Panc1 (cell line): ENCODE measurements around the gene DHODH. TPM values are rescaled to one million over a fixed set of nuclear protein-coding genes. Genes with fewer than 3 reads are reported as not detected.
"Not testable (repeated sequence)": the region's sequence is repeated elsewhere in the genome, so short reads cannot be mapped to it uniquely, and the experiment has no call there.

Experiments used
- ATAC-seq: fragments of 200-7000 bp; cut with Tn5 transposase; 2 replicates; pipeline ENCODE4 v1.9.1; 2020; ENCODE audit warnings: mild to moderate bottlenecking, moderate library complexity
- BruUV-seq: library from RNA; stranded (reverse); fragments of 400-500 nt; replicated peaks from 2 replicates; lab custom pipeline; 2021; lab: Mats Ljungman, UMichigan
- CTCF ChIA-PET: fragments of 300-600 bp; sonication (Branson Sonifier 250); formaldehyde crosslinking; loops from one replicate; lab custom pipeline; 2022; ENCODE audit warnings: antibody characterized with exemption; lab: Charles Lee
- POLR2A ChIA-PET: fragments of 300-600 bp; sonication (Branson Sonifier 250); formaldehyde crosslinking; loops from one replicate; lab custom pipeline; 2022; ENCODE audit warnings: antibody characterized with exemption; lab: Charles Lee
- DNase-seq: peaks from one replicate; pipeline ENCODE4 v3.0.0-alpha.2; 2010; ENCODE audit warnings: low read depth, low spot score
- H3K27ac ChIP-seq: 2 replicates; pipeline ENCODE4 v1.5.1; 2011; ENCODE audit warnings: mild to moderate bottlenecking, low read length, inconsistent platforms
- H3K27me3 ChIP-seq: fragments of 200-500 bp; sonication (Bioruptor generic); 2 replicates; pipeline ENCODE4 v1.6.0; 2014; ENCODE audit warnings: low read length, inconsistent platforms; ENCODE audit not compliant: control insufficient read depth, insufficient read depth
- H3K36me3 ChIP-seq: fragments of 200-500 bp; sonication (Bioruptor generic); 2 replicates; pipeline ENCODE4 v1.5.1; 2014; ENCODE audit warnings: inconsistent platforms, mild to moderate bottlenecking, low read length, moderate library complexity; ENCODE audit not compliant: control insufficient read depth, insufficient read depth
- H3K4me1 ChIP-seq: 2 replicates; pipeline ENCODE4 v1.5.1; 2011; ENCODE audit warnings: inconsistent platforms, mild to moderate bottlenecking, low read length, moderate library complexity; ENCODE audit not compliant: control insufficient read depth, insufficient read depth
- H3K4me3 ChIP-seq, 2 experiments: 2 replicates each; pipeline ENCODE4 v1.5.1; 2011 to 2012; ENCODE audit warnings: low read depth in 2 of 2, low read length in 2 of 2, mild to moderate bottlenecking in 2 of 2, inconsistent platforms in 1 of 2, moderate library complexity in 1 of 2
- H3K9me3 ChIP-seq: fragments of 200-500 bp; sonication (Bioruptor generic); 2 replicates; pipeline ENCODE4 v1.5.1; 2014; ENCODE audit warnings: low read depth, mild to moderate bottlenecking, inconsistent platforms, low read length, moderate library complexity; ENCODE audit not compliant: control insufficient read depth, insufficient read depth
- CTCF ChIP-seq: fragments of 450-650 bp; IDR thresholded peaks from 2 replicates; pipeline ENCODE4 v1.5.1; 2017; ENCODE audit warnings: mild to moderate bottlenecking
- POLR2AphosphoS5 ChIP-seq: IDR thresholded peaks from 2 replicates; pipeline ENCODE4 v1.6.1; 2012; ENCODE audit warnings: mild to moderate bottlenecking, low read depth, low read length, moderate library complexity
- SIN3A ChIP-seq: IDR thresholded peaks from 2 replicates; pipeline ENCODE4 v1.6.1; 2012; ENCODE audit warnings: low read depth, mild to moderate bottlenecking, low read length, moderate library complexity, borderline replicate concordance; ENCODE audit not compliant: insufficient read depth
- TCF7L2 ChIP-seq: IDR thresholded peaks from 2 replicates; pipeline ENCODE4 v1.6.1; 2011; ENCODE audit warnings: mild to moderate bottlenecking, low read depth, low read length, inconsistent platforms
- in situ Hi-C: cut with HindIII; loops from 2 replicates; pipeline ENCODE4 v1.10.0; 2016; ENCODE audit warnings: low sequenced_read_pairs, low pct_unique_long_range_greater_than_20kb
- intact Hi-C: fragments of 100-400 bp; cut with micrococcal nuclease; formaldehyde crosslinking; loops from one replicate; pipeline ENCODE4 v1.10.0; 2022; ENCODE audit not compliant: unreplicated experiment
- total RNA-seq: library from RNA; stranded (reverse); gene quantifications from one replicate; pipeline ENCODE4 v1.2.1, GENCODE V29; 2021; ENCODE audit not compliant: unreplicated experiment
- TF ChIP-seq, protein P1 (sequence below), 2 experiments: IDR thresholded peaks; 2 replicates each; pipeline ENCODE4 v1.6.1; 2011 to 2012; ENCODE audit warnings: low read depth in 2 of 2, control low read depth in 1 of 2, low read length in 1 of 2, mild to moderate bottlenecking in 1 of 2, moderate library complexity in 1 of 2; ENCODE audit not compliant: insufficient read depth in 1 of 2

Gene DHODH
- total RNA-seq, 1 experiment from 2014 or later, result 8.9 TPM

DNA sequence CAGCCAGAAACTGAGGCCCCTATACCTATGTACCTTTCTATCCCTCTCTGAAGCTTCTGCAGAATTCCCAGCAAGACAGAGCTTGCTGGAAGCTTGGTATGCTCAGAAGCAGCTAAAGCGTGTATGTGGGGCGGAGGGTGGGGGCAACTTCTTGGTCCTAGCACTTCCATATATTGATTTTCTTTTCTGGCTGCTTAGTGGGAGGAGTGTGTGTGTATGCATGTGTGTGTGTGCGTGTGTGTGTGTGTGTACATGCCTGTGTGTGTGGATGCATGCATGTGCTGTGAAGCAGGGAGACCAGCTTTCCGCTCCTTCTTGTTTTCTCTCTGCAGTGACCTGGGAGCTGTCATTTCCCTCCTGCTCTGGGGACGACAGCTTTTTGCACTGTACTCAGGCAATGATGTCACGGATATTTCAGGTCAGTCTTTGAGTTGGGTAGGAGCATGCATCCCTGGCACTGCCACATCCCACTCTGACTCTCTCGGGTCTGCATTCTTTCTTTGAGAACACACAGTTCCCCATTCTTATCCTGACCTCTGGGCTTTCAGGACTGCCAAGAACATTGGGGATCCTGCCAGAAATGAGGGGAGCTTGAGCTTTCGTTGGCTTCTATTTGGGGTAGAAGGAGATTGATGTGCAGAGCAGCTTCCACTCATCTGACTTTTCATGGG lies 65.2 kb downstream of the DHODH start:
- H3K9me3 ChIP-seq, result no peaks in the 10 kb centered on the region
- ChIA-PET POLR2A (interaction anchor here (0.6 kb wide), 1 partner anchor 18 kb away, joined by 3 read pairs; no protein-coding TSS in a partner anchor), CTCF (no interaction called here)
- TF ChIP-seq TCF7L2, result no peak
- TF ChIP-seq, protein P1, sequence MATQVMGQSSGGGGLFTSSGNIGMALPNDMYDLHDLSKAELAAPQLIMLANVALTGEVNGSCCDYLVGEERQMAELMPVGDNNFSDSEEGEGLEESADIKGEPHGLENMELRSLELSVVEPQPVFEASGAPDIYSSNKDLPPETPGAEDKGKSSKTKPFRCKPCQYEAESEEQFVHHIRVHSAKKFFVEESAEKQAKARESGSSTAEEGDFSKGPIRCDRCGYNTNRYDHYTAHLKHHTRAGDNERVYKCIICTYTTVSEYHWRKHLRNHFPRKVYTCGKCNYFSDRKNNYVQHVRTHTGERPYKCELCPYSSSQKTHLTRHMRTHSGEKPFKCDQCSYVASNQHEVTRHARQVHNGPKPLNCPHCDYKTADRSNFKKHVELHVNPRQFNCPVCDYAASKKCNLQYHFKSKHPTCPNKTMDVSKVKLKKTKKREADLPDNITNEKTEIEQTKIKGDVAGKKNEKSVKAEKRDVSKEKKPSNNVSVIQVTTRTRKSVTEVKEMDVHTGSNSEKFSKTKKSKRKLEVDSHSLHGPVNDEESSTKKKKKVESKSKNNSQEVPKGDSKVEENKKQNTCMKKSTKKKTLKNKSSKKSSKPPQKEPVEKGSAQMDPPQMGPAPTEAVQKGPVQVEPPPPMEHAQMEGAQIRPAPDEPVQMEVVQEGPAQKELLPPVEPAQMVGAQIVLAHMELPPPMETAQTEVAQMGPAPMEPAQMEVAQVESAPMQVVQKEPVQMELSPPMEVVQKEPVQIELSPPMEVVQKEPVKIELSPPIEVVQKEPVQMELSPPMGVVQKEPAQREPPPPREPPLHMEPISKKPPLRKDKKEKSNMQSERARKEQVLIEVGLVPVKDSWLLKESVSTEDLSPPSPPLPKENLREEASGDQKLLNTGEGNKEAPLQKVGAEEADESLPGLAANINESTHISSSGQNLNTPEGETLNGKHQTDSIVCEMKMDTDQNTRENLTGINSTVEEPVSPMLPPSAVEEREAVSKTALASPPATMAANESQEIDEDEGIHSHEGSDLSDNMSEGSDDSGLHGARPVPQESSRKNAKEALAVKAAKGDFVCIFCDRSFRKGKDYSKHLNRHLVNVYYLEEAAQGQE (IDR thresholded peaks at IDR 0.05; ENCODE audit: insufficient read depth in 1 of 2, low read depth in 2 of 2, low read length in 1 of 2), result no peak
- no peak for TF ChIP-seq POLR2AphosphoS5
- TF ChIP-seq CTCF, result no peak
- TF ChIP-seq SIN3A, result no peak
- intact Hi-C loops, result no loop called here
- in situ Hi-C loops, result no loop called here
- no TSS peak for BruUV-seq
- no peak overlapping the region for H3K27ac ChIP-seq
- H3K27me3 ChIP-seq, result no peaks in the 10 kb centered on the region
- no peaks in the 10 kb centered on the region for H3K4me1 ChIP-seq
- ATAC-seq (no peak), DNase-seq (no peak)
- no peaks in the 10 kb centered on the region for H3K36me3 ChIP-seq
- no peak overlapping the region for H3K4me3 ChIP-seq

- intact Hi-C loops, H3K27ac ChIP-seq, in situ Hi-C loops, H3K9me3 ChIP-seq, CTCF ChIA-PET, H3K27me3 ChIP-seq, H3K4me1 ChIP-seq, H3K4me3 ChIP-seq, H3K36me3 ChIP-seq, POLR2A ChIA-PET, BruUV-seq, ATAC-seq, DNase-seq: not testable (repeated sequence)
Observed at GRCh38 chr16:72075067-72075466, 66.5 kb downstream of the DHODH start.

Other genes starting within 250 kb of the DHODH start
- gene AP1G1, start 199.9 kb upstream of the DHODH start, total RNA-seq, result 63.8 TPM
- gene ATXN1L, start 162.8 kb upstream of the DHODH start, total RNA-seq, result 17.3 TPM
- 6.4 TPM for gene ZNF821, start 124.6 kb upstream of the DHODH start, total RNA-seq
- gene IST1, start 113.2 kb upstream of the DHODH start, total RNA-seq, result 173 TPM
- not detected for gene PKD1L3, start 8.3 kb upstream of the DHODH start, total RNA-seq
- gene HP, start 45.8 kb downstream of the DHODH start, total RNA-seq, result 7.0 TPM
- gene HPR, start 54.5 kb downstream of the DHODH start, total RNA-seq, result not detected
- 7.7 TPM for gene TXNL4B, start 84.9 kb downstream of the DHODH start, total RNA-seq
- gene DHX38, start 85.1 kb downstream of the DHODH start, total RNA-seq, result 45.5 TPM
- 0.10 TPM for gene PMFBP1, start 163.4 kb downstream of the DHODH start, total RNA-seq